Activated CD4-positive, alpha-beta memory T cell treated with anti-CD3 and anti-CD28 coated beads for 36 hours (primary cell): Measurements from ENCODE around the gene MTRR. TPM values are rescaled to one million over a fixed set of nuclear protein-coding genes. Genes with fewer than 3 reads are reported as not detected.
A peak's percentile ranks its signal among the peaks of the same experiment; 100 is the strongest.

Experiments used
- CTCF ChIA-PET: fragments of 350-600 bp; sonication (Branson Sonifier 250); formaldehyde crosslinking; loops from one replicate; lab custom pipeline; 2021; ENCODE audit warnings: antibody characterized with exemption, inconsistent platforms; lab: Charles Lee
- POLR2A ChIA-PET: fragments of 350-600 bp; sonication (Branson Sonifier 250); formaldehyde crosslinking; loops from one replicate; lab custom pipeline; 2021; ENCODE audit warnings: antibody characterized with exemption; lab: Charles Lee
- DNase-seq: peaks from one replicate; pipeline ENCODE4 v3.0.0-alpha.2; 2020
- H3K27ac Mint-ChIP-seq: one replicate; pipeline ENCODE4 v1.8.0; 2021; ENCODE audit warnings: mixed read lengths
- H3K27me3 Mint-ChIP-seq: one replicate; pipeline ENCODE4 v1.8.0; 2021; ENCODE audit warnings: mixed read lengths
- H3K36me3 Mint-ChIP-seq: one replicate; pipeline ENCODE4 v1.8.0; 2021; ENCODE audit warnings: mixed read lengths
- H3K4me1 Mint-ChIP-seq: one replicate; pipeline ENCODE4 v1.8.0; 2021; ENCODE audit warnings: low read depth, mixed read lengths
- H3K4me3 Mint-ChIP-seq: one replicate; pipeline ENCODE4 v1.8.0; 2021; ENCODE audit warnings: mild to moderate bottlenecking, mixed read lengths
- H3K9me3 Mint-ChIP-seq: one replicate; pipeline ENCODE4 v1.8.0; 2021; ENCODE audit warnings: mixed read lengths
- intact Hi-C: fragments of 100-400 bp; cut with micrococcal nuclease; formaldehyde crosslinking; loops from one replicate; pipeline ENCODE4 v1.15.1; 2023
- total RNA-seq, 2 experiments: library from RNA; stranded (reverse); gene quantifications; one replicate each; pipeline ENCODE4 v1.2.3, GENCODE V29; 2021

The MTRR gene
- total RNA-seq, 2 experiments from 2014 or later: 45.2 to 47.1 TPM

GRCh38 chr5:7848296-7848695 is 20.7 kb upstream of the MTRR start:
- no peak overlapping the region for H3K4me3 Mint-ChIP-seq
- intact Hi-C loops: no loop called here
- peaks cover 18% of the 10 kb centered on the region for H3K4me1 Mint-ChIP-seq
- DNase-seq: no peak
- no peak overlapping the region for H3K27ac Mint-ChIP-seq
- CTCF ChIA-PET: no interaction called here
- H3K9me3 Mint-ChIP-seq: peaks cover 2% of the 10 kb centered on the region
- no peaks in the 10 kb centered on the region for H3K36me3 Mint-ChIP-seq
- POLR2A ChIA-PET: no interaction called here
- peaks cover 29% of the 10 kb centered on the region for H3K27me3 Mint-ChIP-seq

GRCh38 chr5:7849681-7850394 is 19.1 kb upstream of the MTRR start:
- Mint-ChIP-seq H3K27me3 (peaks cover 22% of the 10 kb centered on the region), H3K4me1 (peaks cover 18% of the 10 kb centered on the region), H3K9me3 (peaks cover 2% of the 10 kb centered on the region), H3K27ac (no peak overlapping the region), H3K36me3 (no peaks in the 10 kb centered on the region), H3K4me3 (peak overlapping the region; percentile 46)
- CTCF ChIA-PET: interaction anchor here (0.6 to 1.0 kb wide), 4 partner anchors 10 to 37 kb away, joined by 3 read pairs; no protein-coding TSS in a partner anchor
- intact Hi-C loops: no loop called here
- POLR2A ChIA-PET: no interaction called here
- DNase-seq: peak; percentile 15

- Mint-ChIP-seq H3K9me3 (peaks cover 2% of the 10 kb centered on the region), H3K27me3 (peaks cover 22% of the 10 kb centered on the region), H3K4me1 (peaks cover 18% of the 10 kb centered on the region), H3K27ac (no peak within 1 kb of the TSS), H3K36me3 (no peaks in the 10 kb centered on the region), H3K4me3 (peak within 1 kb of the TSS; percentile 59)
- CTCF ChIA-PET: interaction anchor here (0.6 to 0.7 kb wide), 3 partner anchors 11 to 36 kb away, joined by 3 read pairs; no protein-coding TSS in a partner anchor
- DNase-seq: peak; percentile 20
- POLR2A ChIA-PET: no interaction called here
- intact Hi-C loops: no loop called here
These were observed 18.3 kb upstream of the MTRR start, which contains the start of gene CFAP90 for GRCh38 chr5:7850395-7851239. Gene CFAP90, minus strand, starts transcription at chr5:7851133. Its CDS starts 112 bp downstream, at chr5:7851021.

- CTCF ChIA-PET: no interaction called here
- intact Hi-C loops: no loop called here
- POLR2A ChIA-PET: no interaction called here
These were observed 17.7 kb upstream of the MTRR start for GRCh38 chr5:7851240-7851592.

GRCh38 chr5:7851617-7852289 is 17.2 kb upstream of the MTRR start:
- POLR2A ChIA-PET: no interaction called here

More at GRCh38 chr5:7851240-7851592, 17.7 kb upstream of the MTRR start:
- no peak for DNase-seq
- peak overlapping the region; percentile 59 for H3K4me3 Mint-ChIP-seq
- no peak overlapping the region for H3K27ac Mint-ChIP-seq
- peaks cover 2% of the 10 kb centered on the region for H3K9me3 Mint-ChIP-seq
- peaks cover 18% of the 10 kb centered on the region for H3K4me1 Mint-ChIP-seq
- H3K36me3 Mint-ChIP-seq: no peaks in the 10 kb centered on the region
- peaks cover 21% of the 10 kb centered on the region for H3K27me3 Mint-ChIP-seq

GRCh38 chr5:7852542-7852941 is 16.4 kb upstream of the MTRR start:
- POLR2A ChIA-PET: no interaction called here
- CTCF ChIA-PET: no interaction called here
- H3K4me3 Mint-ChIP-seq: no peak overlapping the region
- peaks cover 22% of the 10 kb centered on the region for H3K4me1 Mint-ChIP-seq
- H3K9me3 Mint-ChIP-seq: peaks cover 2% of the 10 kb centered on the region
- intact Hi-C loops: no loop called here
- H3K27me3 Mint-ChIP-seq: peaks cover 19% of the 10 kb centered on the region
- H3K27ac Mint-ChIP-seq: no peak overlapping the region
- no peaks in the 10 kb centered on the region for H3K36me3 Mint-ChIP-seq
- DNase-seq: no peak

More at GRCh38 chr5:7851617-7852289, 17.2 kb upstream of the MTRR start:
- peaks cover 19% of the 10 kb centered on the region for H3K27me3 Mint-ChIP-seq
- CTCF ChIA-PET: no interaction called here
- no peaks in the 10 kb centered on the region for H3K36me3 Mint-ChIP-seq
- intact Hi-C loops: no loop called here
- no peak overlapping the region for H3K4me3 Mint-ChIP-seq
- peaks cover 18% of the 10 kb centered on the region for H3K4me1 Mint-ChIP-seq
- H3K9me3 Mint-ChIP-seq: peaks cover 2% of the 10 kb centered on the region
- no peak overlapping the region for H3K27ac Mint-ChIP-seq
- no peak for DNase-seq

GRCh38 chr5:7852988-7853387 is 16.0 kb upstream of the MTRR start:
- Mint-ChIP-seq H3K9me3 (peaks cover 2% of the 10 kb centered on the region), H3K27ac (no peak overlapping the region), H3K36me3 (no peaks in the 10 kb centered on the region), H3K4me1 (peaks cover 27% of the 10 kb centered on the region), H3K4me3 (no peak overlapping the region), H3K27me3 (peaks cover 19% of the 10 kb centered on the region)
- ChIA-PET POLR2A (no interaction called here), CTCF (no interaction called here)
- intact Hi-C loops: no loop called here
- no peak for DNase-seq

GRCh38 chr5:7855611-7856010 is 13.3 kb upstream of the MTRR start:
- ChIA-PET CTCF (interaction anchor here (1.1 to 1.4 kb wide), 2 partner anchors 11 to 33 kb away, joined by 3 read pairs; no protein-coding TSS in a partner anchor), POLR2A (no interaction called here)
- no peak for DNase-seq
- Mint-ChIP-seq H3K36me3 (peaks cover 9% of the 10 kb centered on the region), H3K27ac (no peak overlapping the region), H3K4me3 (no peak overlapping the region), H3K27me3 (peaks cover 2% of the 10 kb centered on the region), H3K9me3 (peaks cover 2% of the 10 kb centered on the region), H3K4me1 (peaks cover 34% of the 10 kb centered on the region)
- intact Hi-C loops: loop anchor here (2.0 kb wide), 1 partner anchor 595 kb away; no protein-coding TSS in a partner anchor

- Mint-ChIP-seq H3K27ac (no peak overlapping the region), H3K4me3 (no peak overlapping the region), H3K36me3 (peaks cover 14% of the 10 kb centered on the region), H3K27me3 (no peaks in the 10 kb centered on the region), H3K9me3 (peaks cover 2% of the 10 kb centered on the region), H3K4me1 (peaks cover 28% of the 10 kb centered on the region)
- ChIA-PET POLR2A (no interaction called here), CTCF (interaction anchor here (1.1 to 3.8 kb wide), 4 partner anchors 12 to 32 kb away, joined by 3 to 21 read pairs (median 8); partner anchors contain the start of genes FASTKD3 and MTRR)
- intact Hi-C loops: loop anchor here (2.0 kb wide), 1 partner anchor 596 kb away; no protein-coding TSS in a partner anchor
- peak; percentile 52 for DNase-seq
These were observed 12.1 kb upstream of the MTRR start for GRCh38 chr5:7856855-7857254.

- peaks cover 24% of the 10 kb centered on the region for H3K4me1 Mint-ChIP-seq
- POLR2A ChIA-PET: interaction anchor here (1.6 to 1.7 kb wide), 2 partner anchors 11 to 19 kb away, joined by 5 to 12 read pairs; partner anchors contain the start of genes FASTKD3 and MTRR
- no peak for DNase-seq
- peaks cover 14% of the 10 kb centered on the region for H3K36me3 Mint-ChIP-seq
- H3K27me3 Mint-ChIP-seq: no peaks in the 10 kb centered on the region
- H3K4me3 Mint-ChIP-seq: no peak overlapping the region
- CTCF ChIA-PET: interaction anchor here (0.6 to 3.8 kb wide), 6 partner anchors 12 to 1038 kb away, joined by 3 to 21 read pairs (median 6); partner anchors contain the start of genes FASTKD3 and MTRR
- no peak overlapping the region for H3K27ac Mint-ChIP-seq
- intact Hi-C loops: loop anchor here (2.0 kb wide), 1 partner anchor 597 kb away; no protein-coding TSS in a partner anchor
- peaks cover 2% of the 10 kb centered on the region for H3K9me3 Mint-ChIP-seq
These were observed 11.6 kb upstream of the MTRR start for GRCh38 chr5:7857361-7857760.

- H3K4me1 Mint-ChIP-seq: peaks cover 21% of the 10 kb centered on the region
- intact Hi-C loops: loop anchor here (1.0 to 2.0 kb wide), 2 partner anchors 11 to 597 kb away; partner anchors contain the start of genes FASTKD3 and MTRR
- peak overlapping the region; percentile 67 for H3K27ac Mint-ChIP-seq
- DNase-seq: peak; percentile 33
- peaks cover 15% of the 10 kb centered on the region for H3K36me3 Mint-ChIP-seq
- CTCF ChIA-PET: interaction anchor here (0.6 to 3.8 kb wide), 9 partner anchors 11 to 1038 kb away, joined by 3 to 21 read pairs (median 4); partner anchors contain the start of genes FASTKD3 and MTRR
- H3K4me3 Mint-ChIP-seq: no peak overlapping the region
- no peaks in the 10 kb centered on the region for H3K27me3 Mint-ChIP-seq
- H3K9me3 Mint-ChIP-seq: peaks cover 2% of the 10 kb centered on the region
- POLR2A ChIA-PET: interaction anchor here (1.6 to 1.7 kb wide), 2 partner anchors 11 to 19 kb away, joined by 5 to 12 read pairs; partner anchors contain the start of genes FASTKD3 and MTRR
These were observed 10.9 kb upstream of the MTRR start for GRCh38 chr5:7857926-7858632.
